ENCODE measurements around the gene HMGCR.

The HMGCR gene

GRCh38 chr5:75363726-75364495 is 26.9 kb downstream of the HMGCR start:
- CTCF ChIA-PET, result interaction anchor here (0.6 kb wide), 1 partner anchor 898 kb away, joined by 3 read pairs; no protein-coding TSS in a partner anchor
- DNase-seq (ENCODE audit: low spot score), result no peak
- no peak for TF ChIP-seq CTCF (conservative IDR thresholded peaks at IDR 0.05; ENCODE audit: low read depth)
- POLR2A ChIA-PET (ENCODE audit: low non-redundant PET), result no interaction called here
- peak overlapping the region; percentile 18; the same call in 1 of the 2 replicates for H3K27ac ChIP-seq

GRCh38 chr5:75364571-75365280 is 27.7 kb downstream of the HMGCR start:
- no peak for DNase-seq (ENCODE audit: low spot score)
- no peak overlapping the region for H3K27ac ChIP-seq
- ChIA-PET POLR2A (ENCODE audit: low non-redundant PET) (no interaction called here), CTCF (interaction anchor here (0.6 to 0.9 kb wide), 2 partner anchors 9 to 897 kb away, joined by 3 read pairs; no protein-coding TSS in a partner anchor)
- no peak for TF ChIP-seq CTCF (conservative IDR thresholded peaks at IDR 0.05; ENCODE audit: low read depth)

GRCh38 chr5:75365740-75366139 is 28.7 kb downstream of the HMGCR start:
- no peak overlapping the region for H3K27ac ChIP-seq
- ChIA-PET POLR2A (ENCODE audit: low non-redundant PET) (no interaction called here), CTCF (interaction anchor here (0.9 kb wide), 1 partner anchor 8 kb away, joined by 3 read pairs; no protein-coding TSS in a partner anchor)
- no peak for DNase-seq (ENCODE audit: low spot score)
- TF ChIP-seq CTCF (conservative IDR thresholded peaks at IDR 0.05; ENCODE audit: low read depth), result no peak

DNA sequence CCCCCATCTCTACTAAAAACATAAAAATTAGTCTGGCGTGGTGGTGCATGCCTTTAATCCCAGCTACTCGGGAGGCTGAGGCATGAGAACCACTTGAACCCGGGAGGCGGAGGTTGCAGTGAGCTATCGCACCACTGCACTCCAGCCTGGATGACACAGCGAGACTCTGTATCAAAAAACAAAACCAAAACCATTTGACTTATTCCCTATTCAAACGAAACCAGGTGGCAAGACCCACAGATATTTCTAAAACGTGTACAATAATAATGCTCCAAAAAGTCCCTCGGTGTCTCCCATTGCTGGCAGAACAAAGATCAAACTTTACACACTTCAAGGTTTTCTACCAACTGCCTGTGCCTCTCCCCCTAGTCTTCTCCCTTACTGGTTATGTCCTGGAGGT is 29.8 kb downstream of the HMGCR start:
- H3K27ac ChIP-seq, result no peak overlapping the region
- TF ChIP-seq CTCF (conservative IDR thresholded peaks at IDR 0.05; ENCODE audit: low read depth), result no peak
- no peak for DNase-seq (ENCODE audit: low spot score)
- CTCF ChIA-PET, result no interaction called here
- POLR2A ChIA-PET (ENCODE audit: low non-redundant PET), result no interaction called here

DNA sequence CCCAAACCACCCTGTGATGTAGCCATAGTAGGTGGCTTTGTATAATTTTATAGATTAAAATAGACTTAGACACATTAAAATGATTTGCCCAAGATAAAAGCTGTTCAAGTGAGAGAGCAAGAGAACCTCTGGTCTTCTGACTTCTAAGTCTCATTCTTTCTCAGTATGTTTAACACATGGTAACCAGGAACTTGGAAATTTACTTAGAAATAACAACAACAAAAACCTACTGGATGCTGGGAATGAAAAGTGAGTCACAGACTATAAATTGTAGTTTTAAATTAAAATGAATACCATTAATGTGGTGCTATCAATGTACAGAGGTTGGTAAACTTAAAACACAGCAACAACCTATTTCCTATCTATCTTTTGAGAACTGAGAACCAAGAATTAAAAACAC is 30.4 kb downstream of the HMGCR start:
- no peak for TF ChIP-seq CTCF (conservative IDR thresholded peaks at IDR 0.05; ENCODE audit: low read depth)
- CTCF ChIA-PET, result interaction anchor here (0.7 kb wide), 1 partner anchor 19 kb away, joined by 3 read pairs; no protein-coding TSS in a partner anchor
- POLR2A ChIA-PET (ENCODE audit: low non-redundant PET), result no interaction called here
- no peak for DNase-seq (ENCODE audit: low spot score)
- H3K27ac ChIP-seq, result no peak overlapping the region

DNA sequence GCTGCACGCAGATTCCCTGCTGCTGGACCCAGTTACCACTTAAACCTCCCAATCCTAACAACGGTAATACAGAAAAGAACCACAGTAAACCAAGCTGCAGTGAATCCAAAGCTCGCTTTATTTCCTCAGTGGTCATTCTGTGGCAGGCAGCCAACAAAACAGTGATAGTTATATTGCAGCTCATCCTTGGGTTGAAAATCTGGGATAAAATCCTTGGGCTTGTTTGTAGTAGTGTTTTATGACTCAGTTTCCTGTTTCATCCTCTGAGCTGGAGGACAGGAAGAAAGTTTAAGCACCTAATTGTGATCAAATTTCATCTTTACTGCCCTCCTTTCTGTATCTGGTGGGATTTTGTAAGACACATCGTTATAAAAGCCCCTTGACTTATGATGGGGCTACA is 31.4 kb downstream of the HMGCR start:
- H3K27ac ChIP-seq, result no peak overlapping the region
- no peak for DNase-seq (ENCODE audit: low spot score)
- ChIA-PET CTCF (interaction anchor here (0.6 kb wide), 1 partner anchor 27 kb away, joined by 7 read pairs; no protein-coding TSS in a partner anchor), POLR2A (ENCODE audit: low non-redundant PET) (no interaction called here)
- no peak for TF ChIP-seq CTCF (conservative IDR thresholded peaks at IDR 0.05; ENCODE audit: low read depth)

Data from RWPE1 (cell line).